Left ventricle myocardium inferior (tissue), 1 donor: Measurements from ENCODE around the gene NRP2. TPM values are rescaled to one million over a fixed set of nuclear protein-coding genes. Genes with fewer than 3 reads are reported as not detected.

Experiments used
- DNase-seq: peaks from one replicate; pipeline ENCODE4 v3.0.0-alpha.2; 2020
- H3K27ac ChIP-seq: fragments of 200-600 bp; replicated peaks from 2 replicates; pipeline ENCODE4 v1.8.0; 2021
- H3K27me3 ChIP-seq: fragments of 200-600 bp; 2 replicates; pipeline ENCODE4 v1.8.0; 2021; ENCODE audit warnings: low read depth
- H3K36me3 ChIP-seq: fragments of 200-600 bp; 2 replicates; pipeline ENCODE4 v1.8.0; 2021
- H3K4me1 ChIP-seq: fragments of 200-600 bp; 2 replicates; pipeline ENCODE4 v1.8.0; 2021
- H3K4me3 ChIP-seq: fragments of 200-600 bp; 2 replicates; pipeline ENCODE4 v1.8.0; 2021; ENCODE audit warnings: mild to moderate bottlenecking, moderate library complexity
- H3K9me3 ChIP-seq: fragments of 200-600 bp; replicated peaks from 2 replicates; pipeline ENCODE4 v1.8.0; 2021
- intact Hi-C: fragments of 100-400 bp; cut with micrococcal nuclease; formaldehyde crosslinking; loops from one replicate; pipeline ENCODE4 v1.11.0; 2022
- total RNA-seq: library from RNA; stranded (reverse); fragmentation: NEBNext Ultra II Directional; extraction: Animal tissue kit (Norgen Biotek cat#: 25700); gene quantifications from one replicate; pipeline ENCODE4 v1.2.1, GENCODE V29; 2021
- TF ChIP-seq, protein P1 (sequence below): fragments of 200-600 bp; IDR thresholded peaks from 2 replicates; pipeline ENCODE4 v1.8.0; 2021; ENCODE audit warnings: antibody characterized with exemption, mild to moderate bottlenecking, borderline replicate concordance
- donor health status: DM: no; HTN: yes; CAD: no; lungs with severe emphysema.

The NRP2 gene
- total RNA-seq, 1 donor from 2014 or later, result 7.6 TPM

DNA sequence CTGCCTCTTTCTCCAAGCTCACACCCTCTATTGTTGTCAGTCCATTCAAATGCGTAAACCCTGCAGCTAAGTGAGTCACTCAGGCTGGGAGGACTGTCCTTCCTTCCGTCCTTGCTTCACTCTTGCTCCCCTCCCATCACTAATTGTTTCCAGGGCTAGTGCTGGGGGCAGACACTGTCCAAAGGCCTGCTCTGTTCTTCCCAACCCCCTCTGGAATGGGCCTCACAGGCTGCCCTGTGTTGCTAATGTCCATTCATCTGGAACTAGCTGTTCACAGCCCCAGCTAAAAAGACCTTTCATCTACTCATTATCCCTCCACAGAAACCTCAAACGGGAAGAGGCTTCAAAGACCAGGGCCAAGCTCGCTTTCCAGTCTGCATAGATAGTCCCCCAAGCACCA is 31.9 kb upstream of the NRP2 start:
- TF ChIP-seq, protein P1, sequence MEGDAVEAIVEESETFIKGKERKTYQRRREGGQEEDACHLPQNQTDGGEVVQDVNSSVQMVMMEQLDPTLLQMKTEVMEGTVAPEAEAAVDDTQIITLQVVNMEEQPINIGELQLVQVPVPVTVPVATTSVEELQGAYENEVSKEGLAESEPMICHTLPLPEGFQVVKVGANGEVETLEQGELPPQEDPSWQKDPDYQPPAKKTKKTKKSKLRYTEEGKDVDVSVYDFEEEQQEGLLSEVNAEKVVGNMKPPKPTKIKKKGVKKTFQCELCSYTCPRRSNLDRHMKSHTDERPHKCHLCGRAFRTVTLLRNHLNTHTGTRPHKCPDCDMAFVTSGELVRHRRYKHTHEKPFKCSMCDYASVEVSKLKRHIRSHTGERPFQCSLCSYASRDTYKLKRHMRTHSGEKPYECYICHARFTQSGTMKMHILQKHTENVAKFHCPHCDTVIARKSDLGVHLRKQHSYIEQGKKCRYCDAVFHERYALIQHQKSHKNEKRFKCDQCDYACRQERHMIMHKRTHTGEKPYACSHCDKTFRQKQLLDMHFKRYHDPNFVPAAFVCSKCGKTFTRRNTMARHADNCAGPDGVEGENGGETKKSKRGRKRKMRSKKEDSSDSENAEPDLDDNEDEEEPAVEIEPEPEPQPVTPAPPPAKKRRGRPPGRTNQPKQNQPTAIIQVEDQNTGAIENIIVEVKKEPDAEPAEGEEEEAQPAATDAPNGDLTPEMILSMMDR, result no peak
- no peak for DNase-seq
- H3K27me3 ChIP-seq, result peaks cover 5% of the 10 kb centered on the region

DNA sequence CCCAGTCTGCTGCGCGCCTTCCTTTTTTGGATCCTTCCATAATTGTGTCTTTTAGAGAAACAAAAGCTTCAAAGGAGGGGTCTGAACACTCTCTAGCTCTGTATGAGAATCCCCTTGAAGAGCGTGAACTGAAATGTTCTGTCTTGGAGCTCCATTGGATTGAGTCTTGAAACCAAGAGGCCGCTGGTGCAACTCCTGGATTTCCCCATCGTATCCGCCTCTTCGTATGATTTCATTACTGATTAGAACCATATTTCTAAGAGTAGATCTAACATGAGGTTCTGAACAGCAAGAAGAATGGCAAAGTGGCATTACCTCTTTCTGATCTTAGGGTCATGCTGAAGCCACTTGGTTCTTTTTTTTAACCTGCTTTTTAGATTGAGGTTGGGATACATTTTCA is 31.4 kb upstream of the NRP2 start:
- TF ChIP-seq, protein P1, result no peak
- intact Hi-C loops, result no loop called here
- H3K36me3 ChIP-seq, result no peaks in the 10 kb centered on the region
- peak overlapping the region; percentile 19 for H3K27ac ChIP-seq
- H3K27me3 ChIP-seq, result peaks cover 5% of the 10 kb centered on the region
- H3K9me3 ChIP-seq, result no peaks in the 10 kb centered on the region
- DNase-seq, result no peak
- H3K4me3 ChIP-seq, result no peak overlapping the region
- no peaks in the 10 kb centered on the region for H3K4me1 ChIP-seq

More for the DNA sequence above, 31.9 kb upstream of the NRP2 start:
- intact Hi-C loops, result no loop called here
- Histone ChIP-seq H3K4me1 (no peaks in the 10 kb centered on the region), H3K4me3 (no peak overlapping the region), H3K27ac (peak overlapping the region; percentile 19), H3K36me3 (no peaks in the 10 kb centered on the region), H3K9me3 (no peaks in the 10 kb centered on the region)

DNA sequence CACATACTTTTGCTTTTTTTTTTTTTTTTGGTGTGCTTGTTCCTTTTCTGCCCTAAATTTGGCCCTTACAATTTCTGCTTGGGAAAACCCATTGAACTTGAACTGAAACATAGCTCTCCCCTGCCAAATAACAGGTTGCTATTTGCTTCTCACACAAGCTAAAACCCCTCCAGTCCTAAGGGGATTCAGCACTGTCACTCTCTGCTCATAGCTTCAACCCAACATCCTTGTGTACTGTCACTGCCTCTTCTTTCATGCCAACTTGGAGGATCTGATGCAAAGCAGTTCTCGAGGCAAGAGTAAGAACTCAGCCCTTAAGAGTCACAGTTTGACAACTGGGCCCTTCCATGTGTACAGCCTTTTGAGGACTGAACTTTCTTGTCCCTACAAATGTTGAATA is 30.6 kb upstream of the NRP2 start:
- TF ChIP-seq, protein P1, result no peak
- H3K4me1 ChIP-seq, result no peaks in the 10 kb centered on the region
- H3K27me3 ChIP-seq, result peaks cover 5% of the 10 kb centered on the region
- H3K4me3 ChIP-seq, result no peak overlapping the region
- intact Hi-C loops, result no loop called here
- H3K9me3 ChIP-seq, result no peaks in the 10 kb centered on the region
- DNase-seq, result no peak
- no peak overlapping the region for H3K27ac ChIP-seq
- no peaks in the 10 kb centered on the region for H3K36me3 ChIP-seq

DNA sequence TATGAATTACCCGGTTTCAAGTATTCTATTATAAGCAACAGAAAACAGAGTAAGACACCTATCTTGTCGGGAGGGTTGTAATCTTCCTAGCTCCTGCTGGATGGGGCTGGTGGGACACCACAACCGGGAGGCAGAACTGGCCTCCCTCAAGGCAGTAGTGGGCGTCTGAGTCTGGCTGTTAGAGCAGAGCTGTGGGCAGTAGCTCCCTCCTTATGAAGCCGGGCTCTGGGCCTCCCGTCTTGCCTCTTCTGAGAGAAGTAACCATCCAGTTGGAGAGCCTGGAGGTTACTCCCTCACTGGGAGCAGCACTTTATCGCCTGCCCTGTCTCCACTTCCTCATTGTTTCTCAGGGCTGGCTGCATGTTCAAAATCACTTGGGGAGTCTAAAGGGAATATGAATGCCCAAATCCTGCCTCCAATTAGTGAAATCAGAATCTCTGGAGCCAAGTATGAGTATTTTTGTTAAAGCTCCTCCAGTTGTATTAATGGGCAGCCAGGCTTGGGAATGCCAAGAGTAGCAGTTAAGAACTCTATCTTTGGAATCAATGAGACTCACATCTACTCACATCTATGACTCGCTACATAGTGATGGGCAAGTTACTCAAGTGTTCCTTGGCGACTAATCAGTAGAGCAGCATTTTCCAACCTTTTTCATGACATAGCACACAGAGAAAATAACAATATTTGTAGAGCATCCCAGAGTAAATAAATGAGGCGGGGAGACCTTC is 27.3 kb upstream of the NRP2 start:
- TF ChIP-seq, protein P1, result no peak
- Histone ChIP-seq H3K27ac (no peak overlapping the region), H3K9me3 (no peaks in the 10 kb centered on the region), H3K36me3 (no peaks in the 10 kb centered on the region), H3K4me1 (no peaks in the 10 kb centered on the region), H3K4me3 (no peak overlapping the region), H3K27me3 (peaks cover 5% of the 10 kb centered on the region)
- no peak for DNase-seq
- intact Hi-C loops, result no loop called here

DNA sequence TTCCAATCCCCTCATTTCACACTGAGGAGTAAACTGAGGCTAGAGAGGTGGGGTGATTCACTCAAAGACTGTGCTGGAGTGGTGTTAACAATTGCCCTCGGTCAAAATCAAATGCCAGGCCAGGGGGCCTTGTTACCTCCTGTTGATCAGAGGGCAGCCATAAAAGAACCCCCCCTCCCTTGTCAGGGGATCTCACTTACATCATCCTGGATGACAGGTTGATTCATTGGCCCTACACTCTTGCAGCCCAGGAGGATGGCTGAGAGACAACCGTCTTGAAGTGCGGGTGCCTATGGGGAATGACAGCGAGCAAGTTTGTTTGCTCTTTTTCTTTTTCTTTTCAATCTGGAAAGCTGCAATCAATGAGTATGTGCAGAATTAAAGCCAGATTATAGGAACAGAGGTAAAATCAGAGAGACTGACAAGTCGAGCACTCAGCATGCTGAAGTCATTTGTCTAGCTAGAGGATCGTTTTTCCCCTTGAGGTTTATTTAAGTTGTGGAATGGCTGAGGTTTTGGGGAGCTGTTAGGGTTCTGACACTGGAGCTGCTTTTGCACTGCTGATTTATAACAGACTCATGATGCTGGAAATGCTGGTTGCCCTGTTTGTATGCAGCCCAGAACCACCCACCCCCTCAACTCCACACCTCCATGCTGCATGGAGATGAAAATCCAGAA is 26.4 kb upstream of the NRP2 start:
- H3K36me3 ChIP-seq, result no peaks in the 10 kb centered on the region
- H3K9me3 ChIP-seq, result no peaks in the 10 kb centered on the region
- no peak overlapping the region for H3K4me3 ChIP-seq
- TF ChIP-seq, protein P1, result no peak
- H3K27me3 ChIP-seq, result peaks cover 5% of the 10 kb centered on the region
- H3K27ac ChIP-seq, result no peak overlapping the region
- intact Hi-C loops, result no loop called here
- H3K4me1 ChIP-seq, result peaks cover 3% of the 10 kb centered on the region
- no peak for DNase-seq
